OCI-LY1 (cell line): ENCODE results near the gene C2orf66.

Experiments
- EZH2 ChIP-seq: fragments of 200-600 bp; sonication (generic), shearing (Covaris generic); IDR thresholded peaks from 2 replicates; pipeline ENCODE4 v1.8.0; 2017; ENCODE audit warnings: borderline replicate concordance, mixed run types, mild to moderate bottlenecking, antibody characterized with exemption, low read length, moderate library complexity, mixed read lengths
- TF ChIP-seq, protein P1 (sequence below): fragments of 200-600 bp; sonication (generic), shearing (Covaris generic); IDR thresholded peaks from 2 replicates; pipeline ENCODE4 v1.5.1; 2017; ENCODE audit warnings: mild to moderate bottlenecking, antibody characterized with exemption, low read length, moderate library complexity, mixed read lengths

GRCh38 chr2:196840171-196840570, 31.0 kb upstream of the C2orf66 start:
- TF ChIP-seq, protein P1, sequence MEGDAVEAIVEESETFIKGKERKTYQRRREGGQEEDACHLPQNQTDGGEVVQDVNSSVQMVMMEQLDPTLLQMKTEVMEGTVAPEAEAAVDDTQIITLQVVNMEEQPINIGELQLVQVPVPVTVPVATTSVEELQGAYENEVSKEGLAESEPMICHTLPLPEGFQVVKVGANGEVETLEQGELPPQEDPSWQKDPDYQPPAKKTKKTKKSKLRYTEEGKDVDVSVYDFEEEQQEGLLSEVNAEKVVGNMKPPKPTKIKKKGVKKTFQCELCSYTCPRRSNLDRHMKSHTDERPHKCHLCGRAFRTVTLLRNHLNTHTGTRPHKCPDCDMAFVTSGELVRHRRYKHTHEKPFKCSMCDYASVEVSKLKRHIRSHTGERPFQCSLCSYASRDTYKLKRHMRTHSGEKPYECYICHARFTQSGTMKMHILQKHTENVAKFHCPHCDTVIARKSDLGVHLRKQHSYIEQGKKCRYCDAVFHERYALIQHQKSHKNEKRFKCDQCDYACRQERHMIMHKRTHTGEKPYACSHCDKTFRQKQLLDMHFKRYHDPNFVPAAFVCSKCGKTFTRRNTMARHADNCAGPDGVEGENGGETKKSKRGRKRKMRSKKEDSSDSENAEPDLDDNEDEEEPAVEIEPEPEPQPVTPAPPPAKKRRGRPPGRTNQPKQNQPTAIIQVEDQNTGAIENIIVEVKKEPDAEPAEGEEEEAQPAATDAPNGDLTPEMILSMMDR, result no peak
- TF ChIP-seq EZH2, result no peak
